Measurements from ENCODE around the gene ZNF45.
"Not testable (repeated sequence)": the region's sequence is repeated elsewhere in the genome, so short reads cannot be mapped to it uniquely, and the experiment has no call there.

Gene ZNF45

GRCh38 chr19:43901395-43902390 is 33.4 kb downstream of the ZNF45 start:
- H3K4me3 ChIP-seq (ENCODE audit: low read depth, low read length): peak overlapping the region; percentile 73

GRCh38 chr19:43895727-43896308 is 39.3 kb downstream of the ZNF45 start:
- no peak overlapping the region for H3K4me3 ChIP-seq (ENCODE audit: low read depth, low read length)
- no peak for DNase-seq (ENCODE audit: low read depth)
- TF ChIP-seq CTCF (IDR thresholded peaks at IDR 0.05; ENCODE audit: insufficient read depth, low read depth, low read length, missing control alignments): no peak

More at GRCh38 chr19:43901395-43902390, 33.4 kb downstream of the ZNF45 start:
- DNase-seq (ENCODE audit: low read depth): peak; percentile 87
- TF ChIP-seq CTCF (IDR thresholded peaks at IDR 0.05; ENCODE audit: insufficient read depth, low read depth, low read length, missing control alignments): no peak

- TF ChIP-seq CTCF (IDR thresholded peaks at IDR 0.05; ENCODE audit: insufficient read depth, low read depth, low read length, missing control alignments): no peak
- no peak within 1 kb of the TSS for H3K4me3 ChIP-seq (ENCODE audit: low read depth, low read length)
- no peak for DNase-seq (ENCODE audit: low read depth)
These were observed 51.2 kb downstream of the ZNF45 start, which contains the start of gene ZNF404 for GRCh38 chr19:43883864-43884263. Gene ZNF404 (minus strand): TSS chr19:43883964.

- no peak for DNase-seq (ENCODE audit: low read depth)
- no peak for TF ChIP-seq CTCF (IDR thresholded peaks at IDR 0.05; ENCODE audit: insufficient read depth, low read depth, low read length, missing control alignments)
These were observed 54.6 kb downstream of the ZNF45 start for GRCh38 chr19:43880483-43880882.

GRCh38 chr19:43872547-43873336 is 62.3 kb downstream of the ZNF45 start:
- H3K4me3 ChIP-seq (ENCODE audit: low read depth, low read length): no peak overlapping the region
- TF ChIP-seq CTCF (IDR thresholded peaks at IDR 0.05; ENCODE audit: insufficient read depth, low read depth, low read length, missing control alignments): no peak
- no peak for DNase-seq (ENCODE audit: low read depth)

More at GRCh38 chr19:43880483-43880882, 54.6 kb downstream of the ZNF45 start:
- no peak overlapping the region for H3K4me3 ChIP-seq (ENCODE audit: low read depth, low read length)

- H3K4me3 ChIP-seq (ENCODE audit: low read depth, low read length): not testable (repeated sequence)
These were observed 68.2 kb downstream of the ZNF45 start for GRCh38 chr19:43866923-43867322.

More at GRCh38 chr19:43866923-43867322, 68.2 kb downstream of the ZNF45 start:
- DNase-seq (ENCODE audit: low read depth): not testable (repeated sequence)

Data from GM12865 (cell line).